ENCODE measurements around the gene SEL1L. TPM values are rescaled to one million over a fixed set of nuclear protein-coding genes. Genes with fewer than 3 reads are reported as not detected.

Gene SEL1L
- polyA plus RNA-seq, 1 donor from 2014 or later, result 39.7 TPM

GRCh38 chr14:81485781-81486180 is 47.9 kb downstream of the SEL1L start:
- H3K9me2 ChIP-seq (ENCODE audit: insufficient read depth, low read length), result no peaks in the 10 kb centered on the region
- no peaks in the 10 kb centered on the region for H4K20me1 ChIP-seq (ENCODE audit: insufficient read depth)
- TF ChIP-seq RAD21 (conservative IDR thresholded peaks at IDR 0.05), result no peak
- TF ChIP-seq TAF1 (IDR thresholded peaks at IDR 0.05; ENCODE audit: low read depth), result no peak
- no peak for TF ChIP-seq MXI1 (conservative IDR thresholded peaks at IDR 0.05; ENCODE audit: poor library complexity, severe bottlenecking)
- TF ChIP-seq, protein P1, sequence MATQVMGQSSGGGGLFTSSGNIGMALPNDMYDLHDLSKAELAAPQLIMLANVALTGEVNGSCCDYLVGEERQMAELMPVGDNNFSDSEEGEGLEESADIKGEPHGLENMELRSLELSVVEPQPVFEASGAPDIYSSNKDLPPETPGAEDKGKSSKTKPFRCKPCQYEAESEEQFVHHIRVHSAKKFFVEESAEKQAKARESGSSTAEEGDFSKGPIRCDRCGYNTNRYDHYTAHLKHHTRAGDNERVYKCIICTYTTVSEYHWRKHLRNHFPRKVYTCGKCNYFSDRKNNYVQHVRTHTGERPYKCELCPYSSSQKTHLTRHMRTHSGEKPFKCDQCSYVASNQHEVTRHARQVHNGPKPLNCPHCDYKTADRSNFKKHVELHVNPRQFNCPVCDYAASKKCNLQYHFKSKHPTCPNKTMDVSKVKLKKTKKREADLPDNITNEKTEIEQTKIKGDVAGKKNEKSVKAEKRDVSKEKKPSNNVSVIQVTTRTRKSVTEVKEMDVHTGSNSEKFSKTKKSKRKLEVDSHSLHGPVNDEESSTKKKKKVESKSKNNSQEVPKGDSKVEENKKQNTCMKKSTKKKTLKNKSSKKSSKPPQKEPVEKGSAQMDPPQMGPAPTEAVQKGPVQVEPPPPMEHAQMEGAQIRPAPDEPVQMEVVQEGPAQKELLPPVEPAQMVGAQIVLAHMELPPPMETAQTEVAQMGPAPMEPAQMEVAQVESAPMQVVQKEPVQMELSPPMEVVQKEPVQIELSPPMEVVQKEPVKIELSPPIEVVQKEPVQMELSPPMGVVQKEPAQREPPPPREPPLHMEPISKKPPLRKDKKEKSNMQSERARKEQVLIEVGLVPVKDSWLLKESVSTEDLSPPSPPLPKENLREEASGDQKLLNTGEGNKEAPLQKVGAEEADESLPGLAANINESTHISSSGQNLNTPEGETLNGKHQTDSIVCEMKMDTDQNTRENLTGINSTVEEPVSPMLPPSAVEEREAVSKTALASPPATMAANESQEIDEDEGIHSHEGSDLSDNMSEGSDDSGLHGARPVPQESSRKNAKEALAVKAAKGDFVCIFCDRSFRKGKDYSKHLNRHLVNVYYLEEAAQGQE (IDR thresholded peaks at IDR 0.05; ENCODE audit: borderline replicate concordance), result no peak
- no peak for TF ChIP-seq POLR2AphosphoS5 (IDR thresholded peaks at IDR 0.05)
- no peak for TF ChIP-seq EZH2 (IDR thresholded peaks at IDR 0.05; ENCODE audit: borderline replicate concordance, insufficient read depth, low read length, poor library complexity, severe bottlenecking)
- TF ChIP-seq EP300 (conservative IDR thresholded peaks at IDR 0.05; ENCODE audit: poor library complexity, severe bottlenecking), result no peak
- no peak for TF ChIP-seq SMC3 (conservative IDR thresholded peaks at IDR 0.05; ENCODE audit: poor library complexity)
- TF ChIP-seq CTCF (IDR thresholded peaks at IDR 0.05; ENCODE audit: poor library complexity, severe bottlenecking), result no peak
- H3K27me3 ChIP-seq (ENCODE audit: insufficient read depth, low read depth, low read length), result no peaks in the 10 kb centered on the region
- H3K9ac ChIP-seq (ENCODE audit: low read length), result no peak overlapping the region
- H3K9me3 ChIP-seq (ENCODE audit: low read length), result no peaks in the 10 kb centered on the region
- H2AFZ ChIP-seq (ENCODE audit: low read depth, low read length), result no peak overlapping the region
- no peaks in the 10 kb centered on the region for H3K36me3 ChIP-seq (ENCODE audit: insufficient read depth, low read length)
- H3K4me3 ChIP-seq (ENCODE audit: low read length), result no peak overlapping the region
- no peak overlapping the region for H3K27ac ChIP-seq (ENCODE audit: low read length)
- no peaks in the 10 kb centered on the region for H3F3A ChIP-seq (ENCODE audit: insufficient read depth, low read length, poor library complexity, severe bottlenecking)
- H3K79me2 ChIP-seq (replicated peaks; ENCODE audit: insufficient read depth, low read length), result no peaks in the 10 kb centered on the region
- no peak overlapping the region for H3K4me2 ChIP-seq (ENCODE audit: low read length)

GRCh38 chr14:81485372-81485771 is 48.3 kb downstream of the SEL1L start:
- no peak overlapping the region for H3K4me2 ChIP-seq (ENCODE audit: low read length)
- no peak overlapping the region for H3K27ac ChIP-seq (ENCODE audit: low read length)
- no peak overlapping the region for H2AFZ ChIP-seq (ENCODE audit: low read depth, low read length)
- no peaks in the 10 kb centered on the region for H3K9me2 ChIP-seq (ENCODE audit: insufficient read depth, low read length)
- no peaks in the 10 kb centered on the region for H3K36me3 ChIP-seq (ENCODE audit: insufficient read depth, low read length)
- H3K79me2 ChIP-seq (replicated peaks; ENCODE audit: insufficient read depth, low read length), result no peaks in the 10 kb centered on the region
- H4K20me1 ChIP-seq (ENCODE audit: insufficient read depth), result no peaks in the 10 kb centered on the region
- TF ChIP-seq POLR2AphosphoS5 (IDR thresholded peaks at IDR 0.05) (no peak), TAF1 (IDR thresholded peaks at IDR 0.05; ENCODE audit: low read depth) (no peak), SMC3 (conservative IDR thresholded peaks at IDR 0.05; ENCODE audit: poor library complexity) (no peak), RAD21 (conservative IDR thresholded peaks at IDR 0.05) (no peak), EZH2 (IDR thresholded peaks at IDR 0.05; ENCODE audit: borderline replicate concordance, insufficient read depth, low read length, poor library complexity, severe bottlenecking) (no peak), MXI1 (conservative IDR thresholded peaks at IDR 0.05; ENCODE audit: poor library complexity, severe bottlenecking) (no peak), CTCF (IDR thresholded peaks at IDR 0.05; ENCODE audit: poor library complexity, severe bottlenecking) (no peak), EP300 (conservative IDR thresholded peaks at IDR 0.05; ENCODE audit: poor library complexity, severe bottlenecking) (no peak)
- TF ChIP-seq, protein P1 (IDR thresholded peaks at IDR 0.05; ENCODE audit: borderline replicate concordance), result no peak
- no peak overlapping the region for H3K4me3 ChIP-seq (ENCODE audit: low read length)
- H3F3A ChIP-seq (ENCODE audit: insufficient read depth, low read length, poor library complexity, severe bottlenecking), result no peaks in the 10 kb centered on the region
- H3K9ac ChIP-seq (ENCODE audit: low read length), result no peak overlapping the region
- no peaks in the 10 kb centered on the region for H3K9me3 ChIP-seq (ENCODE audit: low read length)
- no peaks in the 10 kb centered on the region for H3K27me3 ChIP-seq (ENCODE audit: insufficient read depth, low read depth, low read length)
